OCI-LY7 (cell line): ENCODE data around the gene NDUFAF7. TPM values are rescaled to one million over a fixed set of nuclear protein-coding genes. Genes with fewer than 3 reads are reported as not detected.

ENCODE experiments used
- BruUV-seq: library from RNA; stranded (reverse); fragments of 400-500 nt; replicated peaks from 2 replicates; lab custom pipeline; 2021; lab: Mats Ljungman, UMichigan
- CTCF ChIA-PET: fragments of 300-600 bp; sonication (Branson Sonifier 250); formaldehyde crosslinking; loops from one replicate; lab custom pipeline; 2022; ENCODE audit warnings: antibody characterized with exemption; ENCODE audit not compliant: unreplicated experiment; lab: Charles Lee
- POLR2A ChIA-PET: fragments of 300-600 bp; sonication (Branson Sonifier 250); formaldehyde crosslinking; loops from one replicate; lab custom pipeline; 2022; ENCODE audit warnings: antibody characterized with exemption; lab: Charles Lee
- DNase-seq: peaks from one replicate; pipeline ENCODE4 v3.0.0-alpha.2; 2015; ENCODE audit warnings: low spot score
- H2AFZ ChIP-seq: fragments of 200-600 bp; sonication (generic), shearing (Covaris generic); 2 replicates; pipeline ENCODE4 v1.6.1; 2014; ENCODE audit warnings: mild to moderate bottlenecking, antibody characterized with exemption, low read length, moderate library complexity
- H3K27ac ChIP-seq: fragments of 200-600 bp; sonication (generic); 2 replicates; pipeline ENCODE4 v1.5.1; 2014; ENCODE audit warnings: mixed run types, low read depth, mild to moderate bottlenecking, moderate library complexity, low read length, inconsistent platforms; ENCODE audit not compliant: poor library complexity, severe bottlenecking
- H3K36me3 ChIP-seq: fragments of 200-600 bp; sonication (generic); 2 replicates; pipeline ENCODE4 v1.6.1; 2014; ENCODE audit warnings: mild to moderate bottlenecking, antibody characterized with exemption, low read length, moderate library complexity, mixed read lengths; ENCODE audit not compliant: insufficient read depth
- H3K4me1 ChIP-seq: fragments of 200-600 bp; sonication (generic); 2 replicates; pipeline ENCODE4 v1.5.1; 2014; ENCODE audit warnings: mild to moderate bottlenecking, low read length; ENCODE audit not compliant: insufficient read depth, poor library complexity, severe bottlenecking
- H3K4me2 ChIP-seq: fragments of 200-600 bp; sonication (generic); 2 replicates; pipeline ENCODE4 v1.6.1; 2014; ENCODE audit warnings: mild to moderate bottlenecking, low read length
- H3K4me3 ChIP-seq: fragments of 200-600 bp; sonication (generic); 2 replicates; pipeline ENCODE4 v1.5.1; 2014; ENCODE audit warnings: mild to moderate bottlenecking, low read depth, low read length; ENCODE audit not compliant: poor library complexity, severe bottlenecking
- H3K79me2 ChIP-seq: fragments of 200-600 bp; sonication (generic); 2 replicates; pipeline ENCODE4 v1.6.1; 2016; ENCODE audit warnings: low read depth, mild to moderate bottlenecking, low read length, moderate library complexity, mixed read lengths; ENCODE audit not compliant: insufficient read depth
- H3K9me2 ChIP-seq: fragments of 200-600 bp; sonication (generic); 2 replicates; pipeline ENCODE4 v1.6.1; 2016; ENCODE audit warnings: mild to moderate bottlenecking, low read length, mixed read lengths; ENCODE audit not compliant: insufficient read depth
- H3K9me3 ChIP-seq: fragments of 200-600 bp; sonication (generic); 2 replicates; pipeline ENCODE4 v1.6.1; 2014; ENCODE audit warnings: mild to moderate bottlenecking, mixed run types, low read length, mixed read lengths
- H4K20me1 ChIP-seq: fragments of 200-600 bp; sonication (generic); 2 replicates; pipeline ENCODE4 v1.6.1; 2014; ENCODE audit warnings: mild to moderate bottlenecking, antibody characterized with exemption, low read length, moderate library complexity, mixed read lengths; ENCODE audit not compliant: insufficient read depth
- CTCF ChIP-seq: fragments of 200-600 bp; sonication (generic); conservative IDR thresholded peaks from 2 replicates; pipeline ENCODE4 v1.5.1; 2014; ENCODE audit warnings: mild to moderate bottlenecking, antibody characterized with exemption, low read length, moderate library complexity, mixed read lengths
- EZH2phosphoT487 ChIP-seq: fragments of 200-600 bp; sonication (generic); IDR thresholded peaks from 2 replicates; pipeline ENCODE4 v1.6.1; 2018; ENCODE audit warnings: low read depth, borderline replicate concordance, mild to moderate bottlenecking, mixed run types, antibody characterized with exemption, low read length, moderate library complexity, mixed read lengths
- intact Hi-C: fragments of 100-400 bp; cut with micrococcal nuclease; formaldehyde crosslinking; loops from one replicate; pipeline ENCODE4 v1.10.0; 2022; ENCODE audit not compliant: unreplicated experiment
- total RNA-seq, 2 experiments: library from RNA; depleted of rRNA in 1 of 2; stranded (reverse); fragments of >200 nt in 1 of 2; shearing (Covaris generic) in 1 of 2; gene quantifications; 2 replicates each; pipeline ENCODE4 v1.2.3, GENCODE V29; 2014 to 2022

NDUFAF7 gene
- total RNA-seq, 2 experiments from 2014 or later, result 23.3 to 26.0 TPM

- no peak overlapping the region for H2AFZ ChIP-seq
- no peak overlapping the region for H3K4me2 ChIP-seq
- ChIA-PET CTCF (no interaction called here), POLR2A (interaction anchor here (0.6 to 1.8 kb wide), 5 partner anchors 13 to 553 kb away, joined by 3 to 5 read pairs (median 4); no protein-coding TSS in a partner anchor)
- no peak overlapping the region for H3K4me3 ChIP-seq
- H3K79me2 ChIP-seq, result no peaks in the 10 kb centered on the region; the same call in 1 of the 2 replicates
- no peaks in the 10 kb centered on the region for H4K20me1 ChIP-seq
- no peaks in the 10 kb centered on the region for H3K9me3 ChIP-seq
- H3K4me1 ChIP-seq, result no peaks in the 10 kb centered on the region
- no TSS peak for BruUV-seq
- H3K36me3 ChIP-seq, result peaks cover 100% of the 10 kb centered on the region
- no peak overlapping the region for H3K27ac ChIP-seq
- intact Hi-C loops, result no loop called here
- no peaks in the 10 kb centered on the region for H3K9me2 ChIP-seq
- no peak for TF ChIP-seq CTCF
- TF ChIP-seq EZH2phosphoT487, result no peak
- DNase-seq, result no peak
Observed at GRCh38 chr2:37276291-37276690, 44.8 kb downstream of the NDUFAF7 start.

GRCh38 chr2:37281916-37282315, 50.5 kb downstream of the NDUFAF7 start:
- no TSS peak for BruUV-seq
- Histone ChIP-seq H3K4me3 (no peak overlapping the region), H3K4me1 (no peaks in the 10 kb centered on the region), H4K20me1 (no peaks in the 10 kb centered on the region), H3K79me2 (peaks cover 6% of the 10 kb centered on the region; the same call in 1 of the 2 replicates), H3K9me2 (no peaks in the 10 kb centered on the region), H3K36me3 (peaks cover 93% of the 10 kb centered on the region), H2AFZ (no peak overlapping the region), H3K4me2 (no peak overlapping the region), H3K27ac (no peak overlapping the region), H3K9me3 (no peaks in the 10 kb centered on the region)
- DNase-seq, result no peak
- intact Hi-C loops, result no loop called here
- ChIA-PET CTCF (no interaction called here), POLR2A (no interaction called here)
- TF ChIP-seq EZH2phosphoT487 (no peak), CTCF (peak; percentile 66)

GRCh38 chr2:37282746-37283145, 51.3 kb downstream of the NDUFAF7 start:
- Histone ChIP-seq H3K4me2 (no peak overlapping the region), H3K9me3 (no peaks in the 10 kb centered on the region), H2AFZ (no peak overlapping the region), H3K79me2 (peaks cover 6% of the 10 kb centered on the region; the same call in 1 of the 2 replicates), H4K20me1 (no peaks in the 10 kb centered on the region), H3K4me1 (no peaks in the 10 kb centered on the region), H3K27ac (no peak overlapping the region), H3K9me2 (no peaks in the 10 kb centered on the region), H3K36me3 (peaks cover 91% of the 10 kb centered on the region), H3K4me3 (no peak overlapping the region)
- no TSS peak for BruUV-seq
- ChIA-PET POLR2A (interaction anchor here (1.1 kb wide), 1 partner anchor 37 kb away, joined by 8 read pairs; no protein-coding TSS in a partner anchor), CTCF (no interaction called here)
- TF ChIP-seq CTCF (no peak), EZH2phosphoT487 (no peak)
- intact Hi-C loops, result no loop called here
- no peak for DNase-seq
